AG20443 (cell line): ENCODE measurements around the gene CSMD2.

Source experiments
- DNase-seq: peaks from one replicate; pipeline ENCODE4 v3.0.0; 2012; ENCODE audit warnings: low spot score, mixed read lengths

Gene CSMD2

GRCh38 chr1:33640114-33640660 is 524.8 kb downstream of the CSMD2 start:
- no peak for DNase-seq

- DNase-seq = peak; percentile 39
Observed at GRCh38 chr1:33637846-33638440, 527.1 kb downstream of the CSMD2 start.

GRCh38 chr1:33636209-33636608 is 528.8 kb downstream of the CSMD2 start:
- no peak for DNase-seq

- DNase-seq = no peak
Observed at GRCh38 chr1:33635336-33636012, 529.6 kb downstream of the CSMD2 start.

GRCh38 chr1:33634806-33635205 is 530.2 kb downstream of the CSMD2 start:
- DNase-seq = peak; percentile 70

GRCh38 chr1:33634143-33634542 is 530.9 kb downstream of the CSMD2 start:
- DNase-seq = no peak

GRCh38 chr1:33633019-33633801 is 531.8 kb downstream of the CSMD2 start:
- peak; percentile 91 for DNase-seq

- DNase-seq = no peak
Observed at GRCh38 chr1:33630686-33631085, 534.3 kb downstream of the CSMD2 start.

GRCh38 chr1:33626801-33627200 is 538.2 kb downstream of the CSMD2 start:
- DNase-seq = no peak

- no peak for DNase-seq
Observed at GRCh38 chr1:33624991-33625870, 539.8 kb downstream of the CSMD2 start.

GRCh38 chr1:33624261-33624990 is 540.6 kb downstream of the CSMD2 start:
- no peak for DNase-seq

- no peak for DNase-seq
Observed at GRCh38 chr1:33623811-33624210, 541.2 kb downstream of the CSMD2 start.

- DNase-seq = no peak
Observed at GRCh38 chr1:33622757-33623156, 542.3 kb downstream of the CSMD2 start.

GRCh38 chr1:33618636-33619035 is 546.4 kb downstream of the CSMD2 start:
- DNase-seq = no peak

GRCh38 chr1:33617451-33617850 is 547.6 kb downstream of the CSMD2 start:
- DNase-seq = no peak

- DNase-seq = no peak
Observed at GRCh38 chr1:33616780-33617179, 548.2 kb downstream of the CSMD2 start.

- no peak for DNase-seq
Observed at GRCh38 chr1:33615546-33615945, 549.5 kb downstream of the CSMD2 start.

- DNase-seq = no peak
Observed at GRCh38 chr1:33610864-33611455, 554.1 kb downstream of the CSMD2 start.

GRCh38 chr1:33610391-33610790 is 554.6 kb downstream of the CSMD2 start:
- DNase-seq = no peak

GRCh38 chr1:33609739-33610138 is 555.3 kb downstream of the CSMD2 start:
- DNase-seq = no peak
